ENCODE results near the gene PHC1. TPM values are rescaled to one million over a fixed set of nuclear protein-coding genes. Genes with fewer than 3 reads are reported as not detected.

The PHC1 gene
- total RNA-seq, 1 experiment from 2014 or later = 568 TPM

DNA sequence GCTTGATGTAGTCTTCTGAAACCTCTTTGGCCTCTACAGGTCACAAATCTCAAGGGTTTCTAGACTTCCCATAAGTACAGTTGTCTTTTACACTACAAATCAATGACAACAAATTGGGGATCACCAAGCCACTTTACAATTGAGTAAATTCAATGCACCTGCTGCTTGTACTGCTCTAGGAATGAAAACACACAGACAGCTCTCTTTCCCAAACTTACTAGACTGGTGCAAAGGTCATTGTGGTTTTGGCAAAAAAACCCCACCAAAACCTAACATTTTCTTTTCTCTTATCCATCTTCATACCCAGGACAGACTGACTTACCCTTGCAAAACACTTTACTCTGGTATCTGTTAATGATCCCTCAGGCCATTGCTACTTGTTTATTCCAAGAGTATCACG is 32.4 kb downstream of the PHC1 start:
- Histone ChIP-seq H2BK120ac (ENCODE audit: low read depth, low read length, poor library complexity, severe bottlenecking) (no peak overlapping the region), H3K56ac (ENCODE audit: insufficient read length, low read depth, low read length) (no peak overlapping the region), H3K14ac (ENCODE audit: insufficient read depth, low read length) (no peak overlapping the region), H3K79me1 (ENCODE audit: insufficient read depth, low read depth, low read length, poor library complexity, severe bottlenecking) (peaks cover 5% of the 10 kb centered on the region), H3K4ac (ENCODE audit: low read depth, low read length) (no peak overlapping the region), H2AFZ (ENCODE audit: low read length) (no peak overlapping the region), H4K8ac (replicated peaks; ENCODE audit: insufficient read length, low read depth, low read length) (no peak overlapping the region), H3K4me2 (ENCODE audit: insufficient read depth, insufficient read length, low read length) (no peak overlapping the region), H3K23ac (ENCODE audit: insufficient read length, low read depth, low read length) (no peak overlapping the region), H3K79me2 (ENCODE audit: insufficient read depth, low read length) (peaks cover 14% of the 10 kb centered on the region), H3K27ac (ENCODE audit: insufficient read length, low read depth, low read length) (no peak overlapping the region), H3T11ph (ENCODE audit: low read length) (no peak overlapping the region), H2BK15ac (ENCODE audit: low read depth, low read length) (no peak overlapping the region), H3K9ac (ENCODE audit: extremely low read depth, insufficient read length, low read length) (no peak overlapping the region), H3K4me1 (ENCODE audit: insufficient read depth, low read length) (no peaks in the 10 kb centered on the region), H4K91ac (ENCODE audit: insufficient read length, low read depth, low read length) (no peak overlapping the region), H3K27me3 (ENCODE audit: insufficient read depth, low read length) (no peaks in the 10 kb centered on the region), H3K23me2 (ENCODE audit: insufficient read length, low read depth, low read length, poor library complexity, severe bottlenecking) (peaks cover 14% of the 10 kb centered on the region), H3K9me3 (ENCODE audit: control insufficient read depth, low read depth, low read length) (no peaks in the 10 kb centered on the region), H4K5ac (ENCODE audit: insufficient read length, low read depth, low read length) (no peak overlapping the region), H2AK5ac (ENCODE audit: insufficient read length, low read length) (no peak overlapping the region), H3K18ac (ENCODE audit: insufficient read length, low read depth, low read length) (no peak overlapping the region), H2BK20ac (ENCODE audit: low read depth, low read length, poor library complexity, severe bottlenecking) (no peak overlapping the region), H4K20me1 (ENCODE audit: control insufficient read depth, insufficient read depth, insufficient read length) (no peaks in the 10 kb centered on the region), H2BK5ac (ENCODE audit: insufficient read length, low read length) (no peak overlapping the region), H2BK12ac (ENCODE audit: insufficient read length, low read depth, low read length) (no peak overlapping the region)
- TF ChIP-seq, protein P1, sequence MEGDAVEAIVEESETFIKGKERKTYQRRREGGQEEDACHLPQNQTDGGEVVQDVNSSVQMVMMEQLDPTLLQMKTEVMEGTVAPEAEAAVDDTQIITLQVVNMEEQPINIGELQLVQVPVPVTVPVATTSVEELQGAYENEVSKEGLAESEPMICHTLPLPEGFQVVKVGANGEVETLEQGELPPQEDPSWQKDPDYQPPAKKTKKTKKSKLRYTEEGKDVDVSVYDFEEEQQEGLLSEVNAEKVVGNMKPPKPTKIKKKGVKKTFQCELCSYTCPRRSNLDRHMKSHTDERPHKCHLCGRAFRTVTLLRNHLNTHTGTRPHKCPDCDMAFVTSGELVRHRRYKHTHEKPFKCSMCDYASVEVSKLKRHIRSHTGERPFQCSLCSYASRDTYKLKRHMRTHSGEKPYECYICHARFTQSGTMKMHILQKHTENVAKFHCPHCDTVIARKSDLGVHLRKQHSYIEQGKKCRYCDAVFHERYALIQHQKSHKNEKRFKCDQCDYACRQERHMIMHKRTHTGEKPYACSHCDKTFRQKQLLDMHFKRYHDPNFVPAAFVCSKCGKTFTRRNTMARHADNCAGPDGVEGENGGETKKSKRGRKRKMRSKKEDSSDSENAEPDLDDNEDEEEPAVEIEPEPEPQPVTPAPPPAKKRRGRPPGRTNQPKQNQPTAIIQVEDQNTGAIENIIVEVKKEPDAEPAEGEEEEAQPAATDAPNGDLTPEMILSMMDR (conservative IDR thresholded peaks at IDR 0.05) = no peak
- no CpG with 5 or more reads among the region's 1 CpG for WGBS (ENCODE audit: extremely low coverage, insufficient read length, low lambda C conversion rate)
- no peaks in the 10 kb centered on the region; a peak in 2 of 5 replicates for H3K9me3 Mint-ChIP-seq
- H3K36me3 Mint-ChIP-seq (ENCODE audit: insufficient read depth in 1 of 3, low read depth in 3 of 3) = peaks cover 5 to 53% (median 43%) of the 10 kb centered on the region in 3 experiments; a peak in 6 of 7 replicates
- peak overlapping the region; percentile 5 to 38; a peak in 2 of 5 replicates for H3K4me3 Mint-ChIP-seq
- H3K4me1 Mint-ChIP-seq = peaks cover 16 to 28% of the 10 kb centered on the region in 2 experiments
- no peak for DNase-seq
- no peaks in the 10 kb centered on the region; the same call in none of the 2 replicates for H3K27me3 Mint-ChIP-seq (ENCODE audit: low read depth)
- H3K27ac Mint-ChIP-seq = no peak overlapping the region

All from H9 (cell line).